NCI-H526 (cell line): ENCODE measurements around the gene ZNF678.
"Not testable (repeated sequence)": the region's sequence is repeated elsewhere in the genome, so short reads cannot be mapped to it uniquely, and the experiment has no call there.

Source experiments
- DNase-seq, 2 experiments: peaks; one replicate each; lab custom pipeline; 2025; lab: John Stamatoyannopoulos, UW

ZNF678 gene

GRCh38 chr1:227551881-227552280, 11.5 kb upstream of the ZNF678 start:
- DNase-seq: not testable (repeated sequence)

- DNase-seq: no peak
Observed at GRCh38 chr1:227556288-227556687, 7.1 kb upstream of the ZNF678 start.

GRCh38 chr1:227557962-227558725, 5.2 kb upstream of the ZNF678 start:
- no peak for DNase-seq

GRCh38 chr1:227558732-227559262, 4.6 kb upstream of the ZNF678 start:
- DNase-seq: no peak

- DNase-seq: no peak
Observed at GRCh38 chr1:227559499-227559898, 3.9 kb upstream of the ZNF678 start.

GRCh38 chr1:227559926-227560325, 3.4 kb upstream of the ZNF678 start:
- DNase-seq: no peak

- DNase-seq: no peak
Observed at GRCh38 chr1:227560393-227561173, 2.8 kb upstream of the ZNF678 start.

- DNase-seq: no peak
Observed at GRCh38 chr1:227561241-227561907, 2.0 kb upstream of the ZNF678 start.

- DNase-seq: no peak
Observed at GRCh38 chr1:227562037-227562436, 1.3 kb upstream of the ZNF678 start.

GRCh38 chr1:227562933-227563323, 428 bp upstream of the ZNF678 start:
- DNase-seq: no peak

- no peak for DNase-seq
Observed at GRCh38 chr1:227567256-227567655, 3.9 kb downstream of the ZNF678 start.

- DNase-seq: no peak
Observed at GRCh38 chr1:227568593-227568992, 5.2 kb downstream of the ZNF678 start.

- DNase-seq: no peak
Observed at GRCh38 chr1:227572752-227573151, 9.4 kb downstream of the ZNF678 start.

- DNase-seq: no peak
Observed at GRCh38 chr1:227574926-227575325, 11.6 kb downstream of the ZNF678 start.

- no peak for DNase-seq
Observed at GRCh38 chr1:227576189-227576588, 12.8 kb downstream of the ZNF678 start.

- no peak for DNase-seq
Observed at GRCh38 chr1:227577500-227577899, 14.1 kb downstream of the ZNF678 start.

GRCh38 chr1:227583354-227583753, 20.0 kb downstream of the ZNF678 start:
- DNase-seq: no peak

GRCh38 chr1:227586733-227587132, 23.4 kb downstream of the ZNF678 start:
- no peak for DNase-seq

- DNase-seq: no peak
Observed at GRCh38 chr1:227587968-227588367, 24.6 kb downstream of the ZNF678 start.

- not testable (repeated sequence) for DNase-seq
Observed at GRCh38 chr1:227588769-227589168, 25.4 kb downstream of the ZNF678 start.

GRCh38 chr1:227589777-227590176, 26.4 kb downstream of the ZNF678 start:
- not testable (repeated sequence) for DNase-seq

GRCh38 chr1:227596222-227596621, 32.9 kb downstream of the ZNF678 start:
- DNase-seq: not testable (repeated sequence)

GRCh38 chr1:227603327-227603726, 40.0 kb downstream of the ZNF678 start:
- no peak for DNase-seq
